ENCODE measurements around the gene RTF1. TPM values are rescaled to one million over a fixed set of nuclear protein-coding genes. Genes with fewer than 3 reads are reported as not detected.
"Not testable (repeated sequence)": the region's sequence is repeated elsewhere in the genome, so short reads cannot be mapped to it uniquely, and the experiment has no call there.

Gene RTF1
- 10 to 100 TPM; 22.6 to 58.1 (median 27.2) TPM for total RNA-seq

DNA sequence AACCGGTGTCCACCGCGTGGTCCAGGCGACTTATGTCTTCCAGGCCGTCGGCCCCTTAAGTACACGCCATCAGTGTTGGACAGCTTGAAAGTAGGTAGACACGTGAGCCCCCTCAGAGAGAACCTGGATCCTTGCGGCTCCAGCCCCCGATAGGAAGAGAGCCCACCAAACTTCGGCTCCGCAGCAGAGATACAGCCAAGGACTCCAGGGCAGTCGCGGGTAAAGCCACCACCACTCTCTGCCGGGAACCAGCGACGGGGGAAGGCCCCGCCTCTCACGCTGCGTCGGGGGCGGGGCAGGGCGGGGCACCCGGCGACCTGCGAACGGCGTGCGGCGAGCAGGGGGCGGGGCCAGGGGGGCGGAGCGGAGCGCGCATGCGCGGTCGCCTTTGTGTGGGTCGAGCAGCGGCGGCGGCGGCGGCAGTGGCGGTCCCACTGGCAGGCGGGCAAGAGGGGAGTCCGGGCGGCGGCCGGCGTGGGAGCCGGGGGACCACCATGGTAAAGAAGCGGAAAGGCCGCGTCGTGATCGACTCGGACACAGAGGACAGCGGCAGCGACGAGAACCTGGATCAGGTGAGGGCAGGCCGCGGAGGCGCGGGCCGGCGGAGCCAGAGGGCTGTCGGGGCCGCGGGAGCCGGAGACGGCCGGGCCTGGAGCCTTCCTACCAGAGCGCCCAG lies at the start of gene RTF1:
RTF1 (plus strand) TSS at position 354 of the 676 bp plus-strand sequence; CDS start at position 375, 21 bp downstream.
- peak; percentile 98 for ATAC-seq (ENCODE audit: low FRiP score in 2 of 2)
- Histone ChIP-seq H3K4me1 (peaks cover 10 to 40% (median 22%) of the 10 kb centered on the region in 4 donors), H3K4me3 (peak within 1 kb of the TSS; percentile 74 to 99 (median 94)), H3K27ac (peak within 1 kb of the TSS; percentile 87 to 96 (median 92)), H3K36me3 (no peaks in the 10 kb centered on the region), H3K27me3 (no peaks in the 10 kb centered on the region), H3K9me3 (no peaks in the 10 kb centered on the region)
- 0 to 1% methylated on average over 20 to 59 of the region's 74 CpGs for WGBS, 2 donors
- DNase-seq = peak; percentile 95 to 100
- TF ChIP-seq POLR2A (IDR thresholded peaks at IDR 0.05) (peak in 3 of 4 donors; percentile 73 to 89 (median 87)), POLR2AphosphoS5 (IDR thresholded peaks at IDR 0.05) (peak; percentile 71 to 88), EP300 (IDR thresholded peaks at IDR 0.05) (no peak)
- TF ChIP-seq, protein P1, sequence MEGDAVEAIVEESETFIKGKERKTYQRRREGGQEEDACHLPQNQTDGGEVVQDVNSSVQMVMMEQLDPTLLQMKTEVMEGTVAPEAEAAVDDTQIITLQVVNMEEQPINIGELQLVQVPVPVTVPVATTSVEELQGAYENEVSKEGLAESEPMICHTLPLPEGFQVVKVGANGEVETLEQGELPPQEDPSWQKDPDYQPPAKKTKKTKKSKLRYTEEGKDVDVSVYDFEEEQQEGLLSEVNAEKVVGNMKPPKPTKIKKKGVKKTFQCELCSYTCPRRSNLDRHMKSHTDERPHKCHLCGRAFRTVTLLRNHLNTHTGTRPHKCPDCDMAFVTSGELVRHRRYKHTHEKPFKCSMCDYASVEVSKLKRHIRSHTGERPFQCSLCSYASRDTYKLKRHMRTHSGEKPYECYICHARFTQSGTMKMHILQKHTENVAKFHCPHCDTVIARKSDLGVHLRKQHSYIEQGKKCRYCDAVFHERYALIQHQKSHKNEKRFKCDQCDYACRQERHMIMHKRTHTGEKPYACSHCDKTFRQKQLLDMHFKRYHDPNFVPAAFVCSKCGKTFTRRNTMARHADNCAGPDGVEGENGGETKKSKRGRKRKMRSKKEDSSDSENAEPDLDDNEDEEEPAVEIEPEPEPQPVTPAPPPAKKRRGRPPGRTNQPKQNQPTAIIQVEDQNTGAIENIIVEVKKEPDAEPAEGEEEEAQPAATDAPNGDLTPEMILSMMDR (IDR thresholded peaks at IDR 0.05) = no peak

DNA sequence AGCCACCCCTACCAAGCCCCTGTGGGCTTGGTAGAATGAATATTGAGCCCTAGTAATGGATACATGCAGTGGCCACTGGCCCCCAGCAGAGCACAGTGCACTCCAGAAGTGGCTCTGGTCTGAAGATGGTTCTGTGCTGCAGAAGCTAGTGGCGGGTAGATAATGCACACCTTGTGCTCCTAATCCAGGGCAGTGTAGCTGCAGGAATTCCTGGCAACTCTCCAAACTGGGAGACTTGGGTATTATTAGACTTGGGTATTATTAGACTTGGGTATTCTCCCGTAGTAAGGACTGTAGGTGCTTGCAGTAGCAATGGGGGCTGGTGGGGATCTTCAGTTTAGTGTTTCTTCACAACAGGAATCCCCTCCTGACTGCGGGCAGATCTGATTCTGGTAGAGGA lies 49.5 kb upstream of the RTF1 start:
- no peak for DNase-seq
- Histone ChIP-seq H3K36me3 (no peaks in the 10 kb centered on the region), H3K4me1 (no peaks in the 10 kb centered on the region), H3K4me3 (no peak overlapping the region), H3K27me3 (no peaks in the 10 kb centered on the region), H3K9me3 (no peaks in the 10 kb centered on the region), H3K27ac (no peak overlapping the region)
- TF ChIP-seq EP300 (IDR thresholded peaks at IDR 0.05) = no peak
- TF ChIP-seq POLR2A (IDR thresholded peaks at IDR 0.05) = no peak
- TF ChIP-seq, protein P1 (IDR thresholded peaks at IDR 0.05) = no peak
- TF ChIP-seq POLR2AphosphoS5 (IDR thresholded peaks at IDR 0.05) = no peak
- no peak for ATAC-seq (ENCODE audit: low FRiP score in 2 of 2)
- WGBS, 2 donors = 94 to 100% methylated on average over 3 of the region's 3 CpGs

DNA sequence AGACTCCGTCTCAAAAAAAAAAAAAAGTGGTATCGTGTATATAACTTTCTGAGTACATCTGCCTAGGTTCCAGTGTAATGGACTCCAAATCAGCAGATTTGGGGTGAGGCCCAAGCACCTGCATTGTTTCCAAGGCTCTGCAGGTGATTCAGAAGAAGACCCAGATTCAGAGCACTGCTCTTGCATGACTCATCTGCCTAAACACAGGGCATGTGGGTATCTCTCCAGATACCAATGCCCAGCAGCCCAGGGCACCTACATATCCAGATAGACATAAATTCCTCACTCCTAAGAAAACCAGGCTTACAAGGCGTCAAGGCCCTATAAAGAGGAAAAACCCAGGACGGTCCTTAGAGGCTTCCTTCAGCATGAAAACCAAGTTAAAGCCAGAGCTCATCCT lies 38.9 kb upstream of the RTF1 start:
- Histone ChIP-seq H3K4me1 (no peaks in the 10 kb centered on the region), H3K27me3 (no peaks in the 10 kb centered on the region), H3K4me3 (no peak overlapping the region), H3K36me3 (peaks cover 0 to 5% (median 0%) of the 10 kb centered on the region in 4 donors), H3K9me3 (no peaks in the 10 kb centered on the region), H3K27ac (no peak overlapping the region)
- no peak for TF ChIP-seq POLR2A (IDR thresholded peaks at IDR 0.05)
- no peak for TF ChIP-seq POLR2AphosphoS5 (IDR thresholded peaks at IDR 0.05)
- TF ChIP-seq, protein P1 (IDR thresholded peaks at IDR 0.05) = no peak
- TF ChIP-seq EP300 (IDR thresholded peaks at IDR 0.05) = no peak
- 94 to 98% methylated on average over 4 of the region's 4 CpGs for WGBS, 2 donors
- no peak for DNase-seq
- no peak for ATAC-seq (ENCODE audit: low FRiP score in 2 of 2)

DNA sequence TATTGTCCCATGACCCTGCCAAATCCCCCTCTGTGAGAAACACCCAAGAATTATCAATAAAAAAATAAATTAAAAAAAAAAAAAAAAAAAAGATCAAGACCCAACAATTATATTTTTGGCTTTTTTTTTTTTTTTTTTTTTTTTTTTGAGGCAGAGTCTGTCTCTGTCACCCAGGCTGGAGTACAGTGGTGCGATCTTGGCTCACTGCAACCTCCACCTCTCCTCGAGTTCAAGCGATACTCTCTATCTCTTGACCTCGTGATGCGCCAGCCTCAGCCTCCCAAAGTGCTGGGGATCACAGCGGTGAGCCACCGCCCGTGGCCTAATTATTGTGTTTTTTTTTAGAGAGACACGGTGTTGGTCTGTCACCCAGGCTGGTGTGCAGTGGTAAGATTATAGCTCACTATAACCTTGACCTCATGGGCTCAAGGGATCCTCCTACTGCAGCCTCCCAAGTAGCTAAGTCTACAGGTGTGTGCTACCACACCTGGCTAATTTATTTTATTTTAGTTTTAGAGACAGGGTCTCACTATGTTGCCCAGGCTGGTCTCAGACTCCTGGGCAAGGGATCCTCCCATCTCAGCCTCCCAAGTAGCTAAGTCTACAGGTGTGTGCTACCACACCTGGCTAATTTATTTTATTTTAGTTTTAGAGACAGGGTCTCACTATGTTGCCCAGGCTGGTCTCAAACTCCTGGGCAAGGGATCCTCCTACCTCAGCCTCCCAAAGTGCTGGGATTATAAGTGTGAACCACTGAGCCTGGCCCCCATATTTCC lies 32.7 kb upstream of the RTF1 start:
- H3K27ac ChIP-seq; ATAC-seq (ENCODE audit: low FRiP score in 2 of 2); H3K27me3 ChIP-seq; H3K9me3 ChIP-seq; H3K4me3 ChIP-seq; DNase-seq; H3K4me1 ChIP-seq: not testable (repeated sequence)
- 91 to 96% methylated on average over 9 of the region's 9 CpGs for WGBS, 2 donors
- peaks cover 0 to 32% (median 23%) of the 10 kb centered on the region in 4 donors for H3K36me3 ChIP-seq

DNA sequence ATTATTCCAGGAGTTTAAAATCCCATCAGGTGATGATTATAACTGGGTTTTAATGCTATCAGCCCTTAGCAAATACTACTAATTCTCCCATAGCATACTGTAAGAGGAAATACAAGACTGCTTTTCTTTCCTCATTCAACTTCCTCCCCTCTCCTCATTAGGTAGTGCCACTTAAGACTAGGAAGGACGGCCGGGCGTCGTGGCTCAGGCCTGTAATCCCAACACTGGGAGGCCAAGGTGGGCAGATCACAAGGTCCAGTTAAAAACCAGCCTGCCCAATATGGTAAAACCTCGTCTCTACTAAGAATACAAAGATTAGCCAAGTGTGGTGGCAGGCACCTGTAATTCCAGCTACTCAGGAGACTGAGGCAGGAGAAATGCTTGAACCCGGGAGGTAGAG lies 29.2 kb upstream of the RTF1 start:
- TF ChIP-seq, protein P1 (IDR thresholded peaks at IDR 0.05) = no peak
- no peak for TF ChIP-seq EP300 (IDR thresholded peaks at IDR 0.05)
- TF ChIP-seq POLR2AphosphoS5 (IDR thresholded peaks at IDR 0.05) = no peak
- no peak for TF ChIP-seq POLR2A (IDR thresholded peaks at IDR 0.05)
- Histone ChIP-seq H3K36me3 (peaks cover 0 to 50% (median 32%) of the 10 kb centered on the region in 4 donors), H3K27me3 (no peaks in the 10 kb centered on the region), H3K4me3 (no peak overlapping the region), H3K27ac (no peak overlapping the region), H3K9me3 (no peaks in the 10 kb centered on the region), H3K4me1 (no peaks in the 10 kb centered on the region)
- no peak for ATAC-seq (ENCODE audit: low FRiP score in 2 of 2)
- no peak for DNase-seq
- WGBS, 2 donors = 80 to 84% methylated on average over 6 of the region's 6 CpGs

Measured in upper lobe of left lung (tissue), 6 donors.